Mesothelial cell of epicardium (in vitro differentiated cells): ENCODE results near the gene ATG4A. TPM values are rescaled to one million over a fixed set of nuclear protein-coding genes. Genes with fewer than 3 reads are reported as not detected.

Source experiments
- DNase-seq, 2 experiments: peaks; one replicate each; pipeline ENCODE4 v3.0.0; 2021; ENCODE audit warnings: low spot score in 2 of 2; ENCODE audit not compliant: unreplicated experiment in 2 of 2
- H3K27ac Mint-ChIP-seq: 2 replicates; pipeline ENCODE4 v1.8.0; 2021; ENCODE audit warnings: mixed read lengths
- H3K27me3 Mint-ChIP-seq: 2 replicates; pipeline ENCODE4 v1.8.0; 2021; ENCODE audit warnings: low read depth, mixed read lengths
- H3K36me3 Mint-ChIP-seq: 2 replicates; pipeline ENCODE4 v1.8.0; 2021; ENCODE audit warnings: mixed read lengths
- H3K4me1 Mint-ChIP-seq: 2 replicates; pipeline ENCODE4 v1.8.0; 2021; ENCODE audit warnings: mixed read lengths
- H3K4me3 Mint-ChIP-seq: 2 replicates; pipeline ENCODE4 v1.8.0; 2021; ENCODE audit warnings: mild to moderate bottlenecking, moderate library complexity, mixed read lengths
- H3K9me3 Mint-ChIP-seq: 2 replicates; pipeline ENCODE4 v1.8.0; 2021; ENCODE audit warnings: mixed read lengths
- total RNA-seq: library from RNA; stranded (reverse); gene quantifications from 3 replicates; pipeline ENCODE4 v1.2.1, GENCODE V29; 2021
- TF ChIP-seq, protein P1 (sequence below): fragments of 200-600 bp; sonication (generic); IDR thresholded peaks from one replicate; pipeline ENCODE4 v1.5.0; 2021; ENCODE audit warnings: antibody characterized with exemption; ENCODE audit not compliant: unreplicated experiment

The ATG4A gene
- total RNA-seq, 1 donor from 2014 or later, result 7.9 TPM

DNA sequence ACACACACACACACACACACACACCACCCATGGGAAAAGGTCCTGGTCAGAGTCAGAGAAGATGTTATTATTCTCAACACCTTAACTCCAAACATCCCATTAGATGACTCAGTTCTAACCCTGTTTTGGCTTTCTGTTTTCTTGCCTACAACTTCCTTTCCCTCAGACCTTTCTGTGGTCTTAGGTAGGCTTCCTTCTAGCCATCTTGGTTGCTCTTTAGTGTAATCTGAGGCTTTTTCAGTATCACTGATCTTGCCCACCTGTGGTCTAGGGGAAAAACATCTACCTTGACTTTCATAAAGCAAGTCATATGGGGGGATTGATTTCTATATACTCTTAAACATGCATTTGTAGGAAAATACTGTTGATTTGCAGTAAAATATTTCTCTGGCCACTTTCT, 56.9 kb downstream of the ATG4A start:
- Mint-ChIP-seq H3K27me3 (no peaks in the 10 kb centered on the region), H3K9me3 (no peaks in the 10 kb centered on the region), H3K4me3 (no peak overlapping the region), H3K27ac (no peak overlapping the region), H3K36me3 (peaks cover 14% of the 10 kb centered on the region), H3K4me1 (no peaks in the 10 kb centered on the region)
- TF ChIP-seq, protein P1, sequence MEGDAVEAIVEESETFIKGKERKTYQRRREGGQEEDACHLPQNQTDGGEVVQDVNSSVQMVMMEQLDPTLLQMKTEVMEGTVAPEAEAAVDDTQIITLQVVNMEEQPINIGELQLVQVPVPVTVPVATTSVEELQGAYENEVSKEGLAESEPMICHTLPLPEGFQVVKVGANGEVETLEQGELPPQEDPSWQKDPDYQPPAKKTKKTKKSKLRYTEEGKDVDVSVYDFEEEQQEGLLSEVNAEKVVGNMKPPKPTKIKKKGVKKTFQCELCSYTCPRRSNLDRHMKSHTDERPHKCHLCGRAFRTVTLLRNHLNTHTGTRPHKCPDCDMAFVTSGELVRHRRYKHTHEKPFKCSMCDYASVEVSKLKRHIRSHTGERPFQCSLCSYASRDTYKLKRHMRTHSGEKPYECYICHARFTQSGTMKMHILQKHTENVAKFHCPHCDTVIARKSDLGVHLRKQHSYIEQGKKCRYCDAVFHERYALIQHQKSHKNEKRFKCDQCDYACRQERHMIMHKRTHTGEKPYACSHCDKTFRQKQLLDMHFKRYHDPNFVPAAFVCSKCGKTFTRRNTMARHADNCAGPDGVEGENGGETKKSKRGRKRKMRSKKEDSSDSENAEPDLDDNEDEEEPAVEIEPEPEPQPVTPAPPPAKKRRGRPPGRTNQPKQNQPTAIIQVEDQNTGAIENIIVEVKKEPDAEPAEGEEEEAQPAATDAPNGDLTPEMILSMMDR, result no peak
- no peak for DNase-seq

DNA sequence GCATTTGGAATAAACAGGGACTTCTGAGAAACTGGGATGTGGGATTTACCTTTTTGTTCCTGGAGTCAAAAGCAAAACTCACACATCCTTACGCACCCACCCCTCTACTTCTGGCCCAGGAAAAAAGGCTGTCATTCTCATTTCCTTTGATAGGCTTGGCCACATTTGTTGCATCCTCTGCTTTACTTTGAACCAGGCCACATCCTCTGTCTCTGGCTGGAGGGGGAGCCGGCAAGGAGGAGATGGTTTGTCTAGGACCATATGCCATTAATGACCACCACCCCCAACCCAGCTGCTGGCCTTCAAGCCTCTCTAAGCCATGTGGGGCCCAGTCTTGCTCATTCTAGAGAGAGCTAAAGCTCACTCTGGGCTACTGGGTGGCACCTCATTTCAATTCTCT, 64.5 kb downstream of the ATG4A start:
- TF ChIP-seq, protein P1, result no peak
- peaks cover 10% of the 10 kb centered on the region for H3K36me3 Mint-ChIP-seq
- H3K4me1 Mint-ChIP-seq, result no peaks in the 10 kb centered on the region

DNA sequence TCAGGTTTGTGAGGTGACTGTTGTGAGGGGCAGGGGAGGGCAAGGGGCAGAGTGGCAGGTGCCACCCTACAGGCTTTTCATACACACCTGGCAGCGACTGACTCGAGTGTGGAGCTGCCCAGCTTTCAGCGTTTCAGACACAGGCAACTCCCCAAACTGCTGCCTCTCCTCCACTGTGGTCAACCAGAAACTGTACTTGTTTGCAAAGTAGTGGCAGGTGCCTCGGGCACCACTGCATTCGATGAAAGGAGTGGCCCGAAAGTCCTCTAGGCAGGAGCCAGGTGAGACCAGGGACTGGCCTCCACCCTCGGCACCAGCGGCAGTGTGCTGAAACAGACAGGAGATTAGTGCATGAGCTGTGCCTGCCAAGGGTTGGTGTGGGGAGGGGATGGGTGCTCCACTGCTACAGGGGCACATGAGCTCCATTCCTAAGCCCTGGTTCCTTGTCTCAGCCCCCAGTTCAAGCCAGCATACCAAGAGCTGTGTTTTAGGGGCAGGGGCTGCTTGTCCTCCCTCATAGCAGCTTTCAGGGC, 65.4 kb downstream of the ATG4A start:
- H3K4me3 Mint-ChIP-seq, result no peak overlapping the region
- H3K27me3 Mint-ChIP-seq, result no peaks in the 10 kb centered on the region
- no peaks in the 10 kb centered on the region for H3K4me1 Mint-ChIP-seq
- H3K9me3 Mint-ChIP-seq, result no peaks in the 10 kb centered on the region
- TF ChIP-seq, protein P1, result no peak
- no peak for DNase-seq
- no peak overlapping the region for H3K27ac Mint-ChIP-seq
- H3K36me3 Mint-ChIP-seq, result peaks cover 10% of the 10 kb centered on the region

More for the DNA sequence above, 64.5 kb downstream of the ATG4A start:
- H3K9me3 Mint-ChIP-seq, result no peaks in the 10 kb centered on the region
- no peak for DNase-seq
- H3K27ac Mint-ChIP-seq, result no peak overlapping the region
- no peaks in the 10 kb centered on the region for H3K27me3 Mint-ChIP-seq
- no peak overlapping the region for H3K4me3 Mint-ChIP-seq

DNA sequence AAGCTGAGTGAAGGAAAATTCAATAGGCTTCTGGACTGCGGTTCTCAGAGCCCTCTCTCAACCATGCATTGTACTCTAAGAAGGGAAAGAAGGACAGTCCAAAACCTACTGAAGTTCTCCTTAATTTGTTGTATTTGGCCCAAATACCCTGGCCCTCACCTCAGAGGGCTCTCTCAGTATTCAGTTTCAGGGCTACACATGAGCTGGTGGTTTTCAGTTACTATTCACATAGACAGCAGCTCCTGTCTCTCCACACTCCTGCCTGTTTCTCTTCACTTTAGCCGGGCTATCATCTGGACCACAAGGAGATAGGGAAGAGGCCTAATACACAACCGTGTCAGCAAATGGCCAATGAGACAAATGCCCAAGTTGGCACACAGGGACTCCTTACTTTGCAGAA, 66.0 kb downstream of the ATG4A start:
- Mint-ChIP-seq H3K9me3 (no peaks in the 10 kb centered on the region), H3K27ac (no peak overlapping the region), H3K4me1 (no peaks in the 10 kb centered on the region), H3K36me3 (peaks cover 10% of the 10 kb centered on the region), H3K27me3 (no peaks in the 10 kb centered on the region), H3K4me3 (no peak overlapping the region)
- TF ChIP-seq, protein P1, result no peak
- DNase-seq, result no peak

- no peak for DNase-seq
- Mint-ChIP-seq H3K4me3 (no peak overlapping the region), H3K27me3 (no peaks in the 10 kb centered on the region), H3K36me3 (peaks cover 13% of the 10 kb centered on the region), H3K4me1 (no peaks in the 10 kb centered on the region), H3K27ac (no peak overlapping the region), H3K9me3 (no peaks in the 10 kb centered on the region)
- TF ChIP-seq, protein P1, result no peak
Observed at GRCh38 chrX:108159028-108159670, 67.6 kb downstream of the ATG4A start.

DNA sequence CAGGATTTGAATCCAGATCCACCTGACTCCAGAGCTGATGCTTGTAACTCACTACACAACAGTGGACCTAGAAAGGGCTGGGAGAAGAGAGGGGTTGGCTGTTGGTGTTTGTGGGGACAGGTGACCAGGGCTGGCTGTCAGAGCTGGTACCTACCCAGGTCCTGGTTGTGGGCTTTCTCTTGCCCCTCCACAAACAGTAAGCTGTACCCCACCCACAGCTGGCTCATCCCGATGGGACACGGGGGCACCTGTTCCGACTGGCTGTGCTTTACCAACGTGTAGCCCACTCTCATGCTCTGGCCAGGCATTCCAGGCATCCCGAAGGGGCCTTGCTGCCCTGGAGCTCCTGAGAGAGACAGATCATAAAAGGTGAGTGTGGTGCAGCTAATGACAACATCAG, 68.7 kb downstream of the ATG4A start:
- TF ChIP-seq, protein P1, result no peak
- H3K4me3 Mint-ChIP-seq, result no peak overlapping the region
- H3K4me1 Mint-ChIP-seq, result peaks cover under 1% of the 10 kb centered on the region
- no peaks in the 10 kb centered on the region for H3K9me3 Mint-ChIP-seq
- H3K36me3 Mint-ChIP-seq, result peaks cover 13% of the 10 kb centered on the region
- H3K27me3 Mint-ChIP-seq, result no peaks in the 10 kb centered on the region
- no peak overlapping the region for H3K27ac Mint-ChIP-seq
- DNase-seq, result no peak
